Mucosa of stomach (tissue), 1 donor: ENCODE measurements around the gene POU2F2.
A peak's percentile ranks its signal among the peaks of the same experiment; 100 is the strongest.

ENCODE experiments used
- H3K27me3 ChIP-seq: one replicate; pipeline ENCODE4 v1.7.0; 2013; ENCODE audit warnings: mild to moderate bottlenecking, low read length; ENCODE audit not compliant: control insufficient read depth, insufficient read depth
- H3K36me3 ChIP-seq: one replicate; pipeline ENCODE4 v1.7.0; 2013; ENCODE audit warnings: low read length; ENCODE audit not compliant: control insufficient read depth, insufficient read depth
- H3K4me1 ChIP-seq: one replicate; pipeline ENCODE4 v1.7.0; 2013; ENCODE audit warnings: mild to moderate bottlenecking, low read length; ENCODE audit not compliant: control insufficient read depth, insufficient read depth
- H3K4me3 ChIP-seq: one replicate; pipeline ENCODE4 v1.7.0; 2013; ENCODE audit warnings: low read length
- H3K9ac ChIP-seq: one replicate; pipeline ENCODE4 v1.7.0; 2013; ENCODE audit warnings: mild to moderate bottlenecking, low read length, moderate library complexity
- H3K9me3 ChIP-seq: one replicate; pipeline ENCODE4 v1.7.0; 2013; ENCODE audit warnings: mild to moderate bottlenecking, low read length, moderate library complexity; ENCODE audit not compliant: control insufficient read depth
- donor health status: Pancreatic carcinoma.

Gene POU2F2

GRCh38 chr19:42079276-42079669 lies 53.0 kb downstream of the POU2F2 start:
- peaks cover 25% of the 10 kb centered on the region for H3K4me1 ChIP-seq
- no peaks in the 10 kb centered on the region for H3K9me3 ChIP-seq
- no peaks in the 10 kb centered on the region for H3K36me3 ChIP-seq
- no peak overlapping the region for H3K4me3 ChIP-seq
- H3K27me3 ChIP-seq, result no peaks in the 10 kb centered on the region
- no peak overlapping the region for H3K9ac ChIP-seq

GRCh38 chr19:42078538-42079275 lies 53.5 kb downstream of the POU2F2 start:
- Histone ChIP-seq H3K36me3 (no peaks in the 10 kb centered on the region), H3K9ac (no peak overlapping the region), H3K27me3 (no peaks in the 10 kb centered on the region), H3K4me1 (peaks cover 25% of the 10 kb centered on the region), H3K9me3 (no peaks in the 10 kb centered on the region), H3K4me3 (no peak overlapping the region)

- no peak overlapping the region for H3K4me3 ChIP-seq
- H3K27me3 ChIP-seq, result no peaks in the 10 kb centered on the region
- peaks cover 25% of the 10 kb centered on the region for H3K4me1 ChIP-seq
- H3K36me3 ChIP-seq, result no peaks in the 10 kb centered on the region
- peak overlapping the region; percentile 99 for H3K9ac ChIP-seq
- no peaks in the 10 kb centered on the region for H3K9me3 ChIP-seq
These were observed 54.2 kb downstream of the POU2F2 start for GRCh38 chr19:42078058-42078457.

GRCh38 chr19:42076380-42076944 lies 55.8 kb downstream of the POU2F2 start:
- H3K9ac ChIP-seq, result peak overlapping the region; percentile 99
- H3K27me3 ChIP-seq, result no peaks in the 10 kb centered on the region
- no peaks in the 10 kb centered on the region for H3K36me3 ChIP-seq
- peak overlapping the region; percentile 95 for H3K4me3 ChIP-seq
- H3K9me3 ChIP-seq, result no peaks in the 10 kb centered on the region
- peaks cover 25% of the 10 kb centered on the region for H3K4me1 ChIP-seq

GRCh38 chr19:42075616-42076379 lies 56.4 kb downstream of the POU2F2 start, which contains the start of gene ZNF574:
Gene ZNF574 (plus strand): TSS chr19:42076166. CDS start chr19:42078607, 2,441 bp downstream.
- Histone ChIP-seq H3K9ac (peak within 1 kb of the TSS; percentile 99), H3K9me3 (no peaks in the 10 kb centered on the region), H3K4me1 (peaks cover 25% of the 10 kb centered on the region), H3K36me3 (no peaks in the 10 kb centered on the region), H3K27me3 (no peaks in the 10 kb centered on the region), H3K4me3 (peak within 1 kb of the TSS; percentile 95)

GRCh38 chr19:42075364-42075615 lies 57.0 kb downstream of the POU2F2 start:
- Histone ChIP-seq H3K4me1 (peaks cover 25% of the 10 kb centered on the region), H3K4me3 (peak overlapping the region; percentile 95), H3K27me3 (peaks cover 5% of the 10 kb centered on the region), H3K36me3 (no peaks in the 10 kb centered on the region), H3K9me3 (no peaks in the 10 kb centered on the region), H3K9ac (peak overlapping the region; percentile 99)

- H3K9me3 ChIP-seq, result no peaks in the 10 kb centered on the region
- peak overlapping the region; percentile 95 for H3K4me3 ChIP-seq
- H3K36me3 ChIP-seq, result no peaks in the 10 kb centered on the region
These were observed 57.5 kb downstream of the POU2F2 start for GRCh38 chr19:42074513-42075363.

GRCh38 chr19:42071247-42071646 lies 61.0 kb downstream of the POU2F2 start:
- H3K4me3 ChIP-seq, result no peak overlapping the region
- H3K4me1 ChIP-seq, result peaks cover 7% of the 10 kb centered on the region
- no peaks in the 10 kb centered on the region for H3K9me3 ChIP-seq
- H3K27me3 ChIP-seq, result peaks cover 38% of the 10 kb centered on the region
- no peak overlapping the region for H3K9ac ChIP-seq
- H3K36me3 ChIP-seq, result no peaks in the 10 kb centered on the region

More at GRCh38 chr19:42074513-42075363, 57.5 kb downstream of the POU2F2 start:
- H3K9ac ChIP-seq, result peak overlapping the region; percentile 99
- H3K27me3 ChIP-seq, result peaks cover 10% of the 10 kb centered on the region
- peaks cover 25% of the 10 kb centered on the region for H3K4me1 ChIP-seq

GRCh38 chr19:42069619-42070351 lies 62.5 kb downstream of the POU2F2 start, which contains the start of gene GRIK5:
Gene GRIK5 (minus strand): TSS chr19:42070206. CDS start chr19:42065770, 4,436 bp downstream.
- Histone ChIP-seq H3K27me3 (peaks cover 38% of the 10 kb centered on the region), H3K4me1 (peaks cover 3% of the 10 kb centered on the region), H3K9ac (peak within 1 kb of the TSS; percentile 15), H3K9me3 (no peaks in the 10 kb centered on the region), H3K4me3 (no peak within 1 kb of the TSS), H3K36me3 (no peaks in the 10 kb centered on the region)

GRCh38 chr19:42068756-42069571 lies 63.3 kb downstream of the POU2F2 start:
- no peak overlapping the region for H3K9ac ChIP-seq
- H3K4me1 ChIP-seq, result no peaks in the 10 kb centered on the region
- peaks cover 38% of the 10 kb centered on the region for H3K27me3 ChIP-seq
- H3K4me3 ChIP-seq, result no peak overlapping the region
- no peaks in the 10 kb centered on the region for H3K36me3 ChIP-seq
- no peaks in the 10 kb centered on the region for H3K9me3 ChIP-seq
